SK-N-SH (cell line): Measurements from ENCODE around the gene MMAA. TPM values are rescaled to one million over a fixed set of nuclear protein-coding genes. Genes with fewer than 3 reads are reported as not detected.

Experiments used
- CTCF ChIA-PET: fragments of 300-600, 350-600 bp; formaldehyde crosslinking; extraction: SDS; loops from one replicate; lab custom pipeline; 2021; lab: Yijun Ruan, JAX
- POLR2A ChIA-PET: fragments of 350-600 bp; sonication (Branson Sonifier 250); formaldehyde crosslinking; extraction: SDS; loops from one replicate; lab custom pipeline; 2020; ENCODE audit warnings: antibody characterized with exemption, inconsistent platforms; lab: Yijun Ruan, JAX
- DNase-seq: peaks from one replicate; pipeline ENCODE4 v3.0.0; 2012
- H2AFZ ChIP-seq: fragments of 200-600 bp; sonication (generic); 2 replicates; pipeline ENCODE4 v1.8.1; 2016; ENCODE audit warnings: antibody characterized with exemption, mild to moderate bottlenecking, low read depth
- H3F3A ChIP-seq: fragments of 200-600 bp; sonication (generic); replicated peaks from 2 replicates; pipeline ENCODE3; 2016; ENCODE audit warnings: antibody characterized with exemption, mild to moderate bottlenecking; ENCODE audit not compliant: insufficient read depth
- H3K27ac ChIP-seq, 2 experiments: fragments of 200-500 bp in 1 of 2; fragments of 200-600 bp in 1 of 2; sonication (Bioruptor generic) in 1 of 2; sonication (generic), shearing (Covaris generic) in 1 of 2; 2 replicates each; pipeline versions ENCODE4 v1.5.1 to v1.6.1; 2014 to 2016; ENCODE audit warnings: low read depth in 2 of 2, inconsistent platforms in 1 of 2, low read length in 1 of 2, mild to moderate bottlenecking in 1 of 2, mixed read lengths in 1 of 2
- H3K27me3 ChIP-seq: fragments of 200-600 bp; sonication (generic), shearing (Covaris generic); 2 replicates; pipeline ENCODE4 v1.6.1; 2016; ENCODE audit warnings: mixed run types; ENCODE audit not compliant: insufficient read depth
- H3K36me3 ChIP-seq, 2 experiments: fragments of 200-500 bp in 1 of 2; fragments of 200-600 bp in 1 of 2; sonication (Bioruptor generic) in 1 of 2; sonication (generic) in 1 of 2; replicated peaks in 1 of 2; 2 replicates each; pipeline versions ENCODE3 to v1.5.1; 2014 to 2016; ENCODE audit warnings: low read length in 1 of 2, mild to moderate bottlenecking in 1 of 2; ENCODE audit not compliant: insufficient read depth in 2 of 2, control insufficient read depth in 1 of 2
- H3K4me1 ChIP-seq, 2 experiments: fragments of 200-500 bp in 1 of 2; fragments of 200-600 bp in 1 of 2; sonication (Bioruptor generic) in 1 of 2; sonication (generic), shearing (Covaris generic) in 1 of 2; 2 replicates each; pipeline versions ENCODE4 v1.5.1 to v1.6.1; 2014 to 2016; ENCODE audit warnings: low read depth in 1 of 2, low read length in 1 of 2, mixed run types in 1 of 2; ENCODE audit not compliant: insufficient read depth in 2 of 2, control insufficient read depth in 1 of 2
- H3K4me2 ChIP-seq: fragments of 200-600 bp; sonication (generic), shearing (Covaris generic); 2 replicates; pipeline ENCODE4 v1.6.1; 2017; ENCODE audit warnings: mixed run types
- H3K4me3 ChIP-seq, 2 experiments: fragments of 200-500 bp in 1 of 2; fragments of 200-600 bp in 1 of 2; sonication (Bioruptor generic) in 1 of 2; sonication (generic), shearing (Covaris generic) in 1 of 2; 2 replicates each; pipeline versions ENCODE4 v1.5.1 to v1.8.1; 2014 to 2016; ENCODE audit warnings: low read depth in 2 of 2, inconsistent platforms in 1 of 2, low read length in 1 of 2, mild to moderate bottlenecking in 1 of 2, mixed read lengths in 1 of 2, moderate library complexity in 1 of 2
- H3K79me2 ChIP-seq: fragments of 200-600 bp; sonication (generic); 2 replicates; pipeline ENCODE4 v1.8.1; 2017; ENCODE audit warnings: mild to moderate bottlenecking; ENCODE audit not compliant: insufficient read depth
- H3K9ac ChIP-seq: fragments of 200-600 bp; sonication (generic); 2 replicates; pipeline ENCODE4 v1.6.1; 2017; ENCODE audit warnings: mixed run types
- H3K9me2 ChIP-seq: fragments of 200-600 bp; sonication (generic); 2 replicates; pipeline ENCODE4 v1.6.1; 2017; ENCODE audit warnings: mixed run types
- H3K9me3 ChIP-seq: fragments of 200-600 bp; sonication (generic); 2 replicates; pipeline ENCODE4 v1.6.1; 2017; ENCODE audit warnings: mixed run types, mild to moderate bottlenecking, moderate library complexity
- H4K20me1 ChIP-seq: fragments of 200-600 bp; sonication (generic); 2 replicates; pipeline ENCODE4 v1.6.1; 2017; ENCODE audit warnings: mild to moderate bottlenecking, mixed run types; ENCODE audit not compliant: insufficient read depth
- EZH2phosphoT487 ChIP-seq: fragments of 200-600 bp; sonication (generic); IDR thresholded peaks from 2 replicates; pipeline ENCODE4 v1.6.1; 2017; ENCODE audit warnings: low read depth, mixed run types, mild to moderate bottlenecking, antibody characterized with exemption, moderate library complexity, borderline replicate concordance
- FOSL2 ChIP-seq: IDR thresholded peaks from 2 replicates; pipeline ENCODE4 v1.4.0; 2012; ENCODE audit warnings: low read depth, mild to moderate bottlenecking, moderate library complexity, borderline replicate concordance
- GATA2 ChIP-seq: sonication (generic); formaldehyde crosslinking; IDR thresholded peaks from 2 replicates; pipeline ENCODE4 v1.5.0; 2020; ENCODE audit warnings: mild to moderate bottlenecking, missing genetic modification reagents
- JUND ChIP-seq: IDR thresholded peaks from 2 replicates; pipeline ENCODE4 v1.4.0; 2012
- MEF2A ChIP-seq: IDR thresholded peaks from 2 replicates; pipeline ENCODE4 v1.4.0; 2012; ENCODE audit warnings: low read depth, borderline replicate concordance
- NRF1 ChIP-seq: IDR thresholded peaks from 2 replicates; pipeline ENCODE4 v1.6.1; 2012; ENCODE audit warnings: low read depth, mild to moderate bottlenecking, low read length
- RAD21 ChIP-seq: IDR thresholded peaks from 2 replicates; pipeline ENCODE4 v1.6.1; 2012; ENCODE audit warnings: mild to moderate bottlenecking, low read length
- RFX5 ChIP-seq: IDR thresholded peaks from 2 replicates; pipeline ENCODE4 v1.6.1; 2012; ENCODE audit warnings: mild to moderate bottlenecking, improper control_type of control experiment, low read length
- RXRA ChIP-seq: IDR thresholded peaks from 2 replicates; pipeline ENCODE4 v1.4.0; 2012; ENCODE audit warnings: low read depth, mild to moderate bottlenecking, borderline replicate concordance
- SIN3A ChIP-seq: IDR thresholded peaks from 2 replicates; pipeline ENCODE4 v1.6.1; 2012; ENCODE audit warnings: low read depth, mild to moderate bottlenecking, low read length, moderate library complexity, borderline replicate concordance
- TAF1 ChIP-seq: IDR thresholded peaks from 2 replicates; pipeline ENCODE4 v1.6.1; 2012; ENCODE audit warnings: low read depth, mild to moderate bottlenecking, low read length, moderate library complexity, borderline replicate concordance
- TCF12 ChIP-seq: IDR thresholded peaks from 2 replicates; pipeline ENCODE4 v1.4.0; 2012
- YY1 ChIP-seq: IDR thresholded peaks from 2 replicates; pipeline ENCODE4 v1.4.0; 2012; ENCODE audit warnings: low read depth, mild to moderate bottlenecking
- WGBS: methylation state at CpG from one replicate; pipeline ENCODE4 v1.1.6; 2017; ENCODE audit warnings: low lambda C conversion rate; 5-methylcytosine and 5-hydroxymethylcytosine counted together
- polyA plus RNA-seq, 3 experiments: library from polyadenylated mRNA; depleted of rRNA; stranded (reverse); fragments of >200 nt; gene quantifications; 2 replicates each; pipeline ENCODE4 v1.2.3, GENCODE V29; 2012
- TF ChIP-seq, protein P1 (sequence below): IDR thresholded peaks from 2 replicates; pipeline ENCODE4; 2012
- TF ChIP-seq, protein P2 (sequence below): fragments of 150-350 bp; IDR thresholded peaks from 2 replicates; pipeline ENCODE4 v1.6.1; 2017; ENCODE audit warnings: antibody characterized with exemption, low read length, low read depth, borderline replicate concordance
- TF ChIP-seq, protein P3 (sequence below): fragments of 150-350 bp; IDR thresholded peaks from 2 replicates; pipeline ENCODE4 v1.6.1; 2016; ENCODE audit warnings: mild to moderate bottlenecking, low read depth, low read length
- TF ChIP-seq, protein P4 (sequence below): IDR thresholded peaks from 2 replicates; pipeline ENCODE4 v1.4.0; 2012; ENCODE audit warnings: low read depth
- TF ChIP-seq, protein P5 (sequence below): fragments of 200-600 bp; sonication (generic); IDR thresholded peaks from 2 replicates; pipeline ENCODE4 v1.6.1; 2017; ENCODE audit warnings: antibody characterized with exemption, mild to moderate bottlenecking, moderate library complexity

MMAA gene
- polyA plus RNA-seq, 1 of the 3 experiments (the other 2 are of a cell fraction), result 2.2 TPM

DNA sequence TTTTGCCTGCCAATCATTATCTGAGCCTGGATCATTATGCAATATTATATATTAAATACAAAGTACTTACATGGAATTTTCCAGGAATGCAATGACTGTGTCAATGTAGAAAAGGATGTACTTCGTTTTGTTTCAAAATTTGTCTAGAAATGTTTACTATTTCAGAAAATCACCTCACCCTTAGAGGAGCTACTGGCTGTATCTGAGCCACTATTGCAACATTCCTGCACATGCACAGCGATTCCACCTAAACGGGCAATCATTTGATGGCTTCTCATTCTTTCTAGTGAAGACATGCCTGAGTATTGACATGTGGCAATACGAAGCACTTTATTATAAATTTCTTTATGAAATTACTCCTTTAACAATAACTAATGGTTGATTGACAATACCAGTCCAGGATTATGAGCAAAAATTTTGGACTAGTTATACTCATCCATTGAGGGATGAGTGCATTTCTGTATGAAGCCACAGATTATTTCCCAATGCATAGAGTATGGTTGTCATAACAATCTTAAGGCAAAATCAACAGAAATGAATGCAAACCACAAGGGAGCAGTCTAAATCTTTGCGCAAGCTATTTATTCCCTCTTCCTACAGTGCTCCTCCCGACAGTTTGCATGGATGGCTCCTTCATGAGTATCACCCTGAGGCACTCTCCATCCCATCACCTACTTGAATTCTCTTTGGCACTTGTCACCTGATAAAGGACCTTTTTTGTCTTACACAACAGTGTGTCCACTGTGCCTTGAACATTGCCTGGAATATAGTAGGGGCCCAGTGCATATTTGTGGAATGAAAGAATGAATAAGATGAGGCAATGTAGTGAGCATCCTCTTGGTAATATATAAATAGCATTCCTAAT, 35.8 kb upstream of the MMAA start:
- no peak for TF ChIP-seq FOSL2
- TF ChIP-seq TCF12, result no peak
- TF ChIP-seq, protein P1, sequence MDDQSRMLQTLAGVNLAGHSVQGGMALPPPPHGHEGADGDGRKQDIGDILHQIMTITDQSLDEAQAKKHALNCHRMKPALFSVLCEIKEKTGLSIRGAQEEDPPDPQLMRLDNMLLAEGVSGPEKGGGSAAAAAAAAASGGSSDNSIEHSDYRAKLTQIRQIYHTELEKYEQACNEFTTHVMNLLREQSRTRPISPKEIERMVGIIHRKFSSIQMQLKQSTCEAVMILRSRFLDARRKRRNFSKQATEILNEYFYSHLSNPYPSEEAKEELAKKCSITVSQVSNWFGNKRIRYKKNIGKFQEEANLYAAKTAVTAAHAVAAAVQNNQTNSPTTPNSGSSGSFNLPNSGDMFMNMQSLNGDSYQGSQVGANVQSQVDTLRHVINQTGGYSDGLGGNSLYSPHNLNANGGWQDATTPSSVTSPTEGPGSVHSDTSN, result no peak
- no peak for TF ChIP-seq TAF1
- TF ChIP-seq, protein P2, sequence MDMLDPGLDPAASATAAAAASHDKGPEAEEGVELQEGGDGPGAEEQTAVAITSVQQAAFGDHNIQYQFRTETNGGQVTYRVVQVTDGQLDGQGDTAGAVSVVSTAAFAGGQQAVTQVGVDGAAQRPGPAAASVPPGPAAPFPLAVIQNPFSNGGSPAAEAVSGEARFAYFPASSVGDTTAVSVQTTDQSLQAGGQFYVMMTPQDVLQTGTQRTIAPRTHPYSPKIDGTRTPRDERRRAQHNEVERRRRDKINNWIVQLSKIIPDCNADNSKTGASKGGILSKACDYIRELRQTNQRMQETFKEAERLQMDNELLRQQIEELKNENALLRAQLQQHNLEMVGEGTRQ, result no peak
- TF ChIP-seq EZH2phosphoT487, result no peak
- TF ChIP-seq, protein P3, sequence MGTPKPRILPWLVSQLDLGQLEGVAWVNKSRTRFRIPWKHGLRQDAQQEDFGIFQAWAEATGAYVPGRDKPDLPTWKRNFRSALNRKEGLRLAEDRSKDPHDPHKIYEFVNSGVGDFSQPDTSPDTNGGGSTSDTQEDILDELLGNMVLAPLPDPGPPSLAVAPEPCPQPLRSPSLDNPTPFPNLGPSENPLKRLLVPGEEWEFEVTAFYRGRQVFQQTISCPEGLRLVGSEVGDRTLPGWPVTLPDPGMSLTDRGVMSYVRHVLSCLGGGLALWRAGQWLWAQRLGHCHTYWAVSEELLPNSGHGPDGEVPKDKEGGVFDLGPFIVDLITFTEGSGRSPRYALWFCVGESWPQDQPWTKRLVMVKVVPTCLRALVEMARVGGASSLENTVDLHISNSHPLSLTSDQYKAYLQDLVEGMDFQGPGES, result no peak
- TF ChIP-seq MEF2A, result no peak
- TF ChIP-seq, protein P4, sequence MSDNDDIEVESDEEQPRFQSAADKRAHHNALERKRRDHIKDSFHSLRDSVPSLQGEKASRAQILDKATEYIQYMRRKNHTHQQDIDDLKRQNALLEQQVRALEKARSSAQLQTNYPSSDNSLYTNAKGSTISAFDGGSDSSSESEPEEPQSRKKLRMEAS, result no peak
- no peak overlapping the region for H2AFZ ChIP-seq
- H3K9ac ChIP-seq, result no peak overlapping the region
- no peaks in the 10 kb centered on the region for H3K27me3 ChIP-seq
- H3K36me3 ChIP-seq, result no peaks in the 10 kb centered on the region
- H3K79me2 ChIP-seq, result no peaks in the 10 kb centered on the region
- H3K4me3 ChIP-seq, result no peak overlapping the region
- no peak overlapping the region for H3K4me2 ChIP-seq
- WGBS, result 61% methylated on average over 6 of the region's 6 CpGs
- H3K9me2 ChIP-seq, result no peaks in the 10 kb centered on the region
- no peaks in the 10 kb centered on the region for H3K4me1 ChIP-seq
- CTCF ChIA-PET, result interaction anchor here (1.2 kb wide), 1 partner anchor 26 kb away, joined by 3 read pairs; no protein-coding TSS in a partner anchor
- H3K27ac ChIP-seq, result no peak overlapping the region
- no peak for DNase-seq
- H3K9me3 ChIP-seq, result no peaks in the 10 kb centered on the region
- POLR2A ChIA-PET, result no interaction called here
- no peaks in the 10 kb centered on the region for H3F3A ChIP-seq
- no peaks in the 10 kb centered on the region for H4K20me1 ChIP-seq

DNA sequence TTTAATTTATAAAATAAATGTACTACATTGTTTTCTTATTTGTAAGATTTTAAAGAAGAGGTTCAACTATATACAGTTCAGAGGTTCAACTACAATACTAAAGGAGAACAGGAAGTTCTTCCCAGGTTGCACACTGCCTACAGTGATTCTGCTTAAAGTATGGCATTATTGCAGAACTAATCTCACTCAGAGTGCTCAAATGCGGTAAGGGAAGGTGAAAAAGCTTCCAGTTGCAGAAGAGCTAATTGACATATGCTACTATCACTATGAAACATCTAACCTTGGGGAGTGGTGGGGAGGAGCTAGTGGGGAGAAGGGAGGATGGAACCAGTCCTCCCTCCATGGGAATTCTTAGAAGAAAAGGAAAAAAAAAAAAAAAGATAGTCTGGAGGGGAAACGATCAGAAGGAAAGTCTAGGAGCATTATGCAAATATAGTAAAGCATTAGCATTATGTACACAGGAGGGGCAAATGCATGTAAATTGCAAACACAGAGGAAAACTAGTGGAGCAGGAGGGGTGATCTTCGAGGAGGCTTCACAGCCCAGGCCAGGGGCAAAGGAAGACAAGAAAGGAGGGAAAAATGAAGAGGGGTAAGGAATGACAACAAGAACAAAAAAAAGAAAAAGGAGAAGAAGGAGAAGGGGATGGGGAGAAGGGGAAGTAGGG, 32.0 kb upstream of the MMAA start:
- POLR2A ChIA-PET, result no interaction called here
- 29% methylated on average over 3 of the region's 3 CpGs for WGBS
- CTCF ChIA-PET, result no interaction called here
- TF ChIP-seq, protein P4, result no peak
- no peak for TF ChIP-seq JUND
- no peak for TF ChIP-seq FOSL2
- TF ChIP-seq SIN3A, result no peak
- TF ChIP-seq MEF2A, result no peak
- no peak for TF ChIP-seq RAD21
- no peak for TF ChIP-seq RFX5
- no peak for TF ChIP-seq GATA2 (CRISPR knock-in tag)
- TF ChIP-seq, protein P5, sequence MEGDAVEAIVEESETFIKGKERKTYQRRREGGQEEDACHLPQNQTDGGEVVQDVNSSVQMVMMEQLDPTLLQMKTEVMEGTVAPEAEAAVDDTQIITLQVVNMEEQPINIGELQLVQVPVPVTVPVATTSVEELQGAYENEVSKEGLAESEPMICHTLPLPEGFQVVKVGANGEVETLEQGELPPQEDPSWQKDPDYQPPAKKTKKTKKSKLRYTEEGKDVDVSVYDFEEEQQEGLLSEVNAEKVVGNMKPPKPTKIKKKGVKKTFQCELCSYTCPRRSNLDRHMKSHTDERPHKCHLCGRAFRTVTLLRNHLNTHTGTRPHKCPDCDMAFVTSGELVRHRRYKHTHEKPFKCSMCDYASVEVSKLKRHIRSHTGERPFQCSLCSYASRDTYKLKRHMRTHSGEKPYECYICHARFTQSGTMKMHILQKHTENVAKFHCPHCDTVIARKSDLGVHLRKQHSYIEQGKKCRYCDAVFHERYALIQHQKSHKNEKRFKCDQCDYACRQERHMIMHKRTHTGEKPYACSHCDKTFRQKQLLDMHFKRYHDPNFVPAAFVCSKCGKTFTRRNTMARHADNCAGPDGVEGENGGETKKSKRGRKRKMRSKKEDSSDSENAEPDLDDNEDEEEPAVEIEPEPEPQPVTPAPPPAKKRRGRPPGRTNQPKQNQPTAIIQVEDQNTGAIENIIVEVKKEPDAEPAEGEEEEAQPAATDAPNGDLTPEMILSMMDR, result no peak
- no peak for TF ChIP-seq YY1
- TF ChIP-seq, protein P1, result no peak
- no peak for TF ChIP-seq NRF1
- no peak for TF ChIP-seq RXRA

More for the DNA sequence above, 32.0 kb upstream of the MMAA start:
- no peaks in the 10 kb centered on the region for H3K36me3 ChIP-seq
- no peak for DNase-seq
- H3K9me3 ChIP-seq, result no peaks in the 10 kb centered on the region
- no peaks in the 10 kb centered on the region for H3K4me1 ChIP-seq
- H3K4me3 ChIP-seq, result no peak overlapping the region
- H3K79me2 ChIP-seq, result no peaks in the 10 kb centered on the region
- H3F3A ChIP-seq, result no peaks in the 10 kb centered on the region
- no peak overlapping the region for H3K27ac ChIP-seq
- H3K4me2 ChIP-seq, result no peak overlapping the region
- H2AFZ ChIP-seq, result no peak overlapping the region
- no peaks in the 10 kb centered on the region for H3K9me2 ChIP-seq
- H4K20me1 ChIP-seq, result no peaks in the 10 kb centered on the region
- H3K9ac ChIP-seq, result no peak overlapping the region
- H3K27me3 ChIP-seq, result no peaks in the 10 kb centered on the region
